Measurements from ENCODE around the gene ST6GALNAC2. TPM values are rescaled to one million over a fixed set of nuclear protein-coding genes. Genes with fewer than 3 reads are reported as not detected.

The ST6GALNAC2 gene
- total RNA-seq, 1 donor from 2014 or later: 4.0 TPM

Other genes starting within 250 kb of the ST6GALNAC2 start
- 55.0 TPM for gene PRPSAP1, start 231.9 kb downstream of the ST6GALNAC2 start, total RNA-seq
- 0.93 TPM for gene SPHK1, start 201.3 kb downstream of the ST6GALNAC2 start, total RNA-seq
- gene UBE2O, start 132.7 kb downstream of the ST6GALNAC2 start, total RNA-seq: 9.8 TPM
- gene AANAT, start 118.3 kb downstream of the ST6GALNAC2 start, total RNA-seq: not detected
- gene RHBDF2, start 84.4 kb downstream of the ST6GALNAC2 start, total RNA-seq: 8.9 TPM
- gene CYGB, start 48.2 kb downstream of the ST6GALNAC2 start, total RNA-seq: 5.0 TPM
- gene PRCD, start 45.8 kb downstream of the ST6GALNAC2 start, total RNA-seq: 0.15 TPM
- 0.75 TPM for gene ST6GALNAC1, start 57.9 kb upstream of the ST6GALNAC2 start, total RNA-seq
- 9.3 TPM for gene MXRA7, start 125.1 kb upstream of the ST6GALNAC2 start, total RNA-seq
- gene JMJD6, start 140.7 kb upstream of the ST6GALNAC2 start, total RNA-seq: 11.3 TPM
- 17.5 TPM for gene METTL23, start 141.0 kb upstream of the ST6GALNAC2 start, total RNA-seq
- 78.1 TPM for gene SRSF2, start 151.5 kb upstream of the ST6GALNAC2 start, total RNA-seq
- 13.4 TPM for gene MFSD11, start 152.3 kb upstream of the ST6GALNAC2 start, total RNA-seq

All from left lobe of liver (tissue), 1 donor.